Mesodermal cell (in vitro differentiated cells): ENCODE data around the gene PI16.

ENCODE experiments used
- H3K27ac ChIP-seq: 2 replicates; pipeline ENCODE4 v1.7.0; 2013; ENCODE audit warnings: mild to moderate bottlenecking, low read depth, low read length, moderate library complexity; ENCODE audit not compliant: severe bottlenecking
- H3K36me3 ChIP-seq: 2 replicates; pipeline ENCODE4 v1.7.1; 2013; ENCODE audit warnings: mild to moderate bottlenecking, low read length, moderate library complexity; ENCODE audit not compliant: control insufficient read depth, insufficient read depth
- H3K4me1 ChIP-seq: one replicate; pipeline ENCODE4 v1.7.1; 2013; ENCODE audit warnings: mild to moderate bottlenecking, low read length; ENCODE audit not compliant: insufficient read depth, control insufficient read depth, poor library complexity, severe bottlenecking
- H3K4me3 ChIP-seq: 2 replicates; pipeline ENCODE4 v1.7.0; 2013; ENCODE audit warnings: low read length, control low read depth, mild to moderate bottlenecking; ENCODE audit not compliant: insufficient read depth, poor library complexity, severe bottlenecking; ENCODE audit errors: extremely low read depth
- H3K9me3 ChIP-seq: 2 replicates; pipeline ENCODE4 v1.7.1; 2013; ENCODE audit warnings: mild to moderate bottlenecking, low read length, moderate library complexity; ENCODE audit not compliant: control insufficient read depth
- WGBS, 2 experiments: methylation state at CpG; one replicate each; pipeline ENCODE4 v1.1.5; 2013; ENCODE audit warnings: missing lambda C conversion rate in 2 of 2; ENCODE audit not compliant: insufficient coverage in 2 of 2; 5-methylcytosine and 5-hydroxymethylcytosine counted together

The PI16 gene

GRCh38 chr6:36916126-36916525, 38.4 kb upstream of the PI16 start:
- Histone ChIP-seq H3K4me3 (no peak overlapping the region), H3K36me3 (peaks cover 31% of the 10 kb centered on the region), H3K27ac (no peak overlapping the region), H3K9me3 (no peaks in the 10 kb centered on the region), H3K4me1 (peaks cover 37% of the 10 kb centered on the region)
- WGBS, 2 experiments = 100% methylated on average over 1 of the region's 2 CpGs; no CpG with 5 or more reads in 1 of the 2 experiments

DNA sequence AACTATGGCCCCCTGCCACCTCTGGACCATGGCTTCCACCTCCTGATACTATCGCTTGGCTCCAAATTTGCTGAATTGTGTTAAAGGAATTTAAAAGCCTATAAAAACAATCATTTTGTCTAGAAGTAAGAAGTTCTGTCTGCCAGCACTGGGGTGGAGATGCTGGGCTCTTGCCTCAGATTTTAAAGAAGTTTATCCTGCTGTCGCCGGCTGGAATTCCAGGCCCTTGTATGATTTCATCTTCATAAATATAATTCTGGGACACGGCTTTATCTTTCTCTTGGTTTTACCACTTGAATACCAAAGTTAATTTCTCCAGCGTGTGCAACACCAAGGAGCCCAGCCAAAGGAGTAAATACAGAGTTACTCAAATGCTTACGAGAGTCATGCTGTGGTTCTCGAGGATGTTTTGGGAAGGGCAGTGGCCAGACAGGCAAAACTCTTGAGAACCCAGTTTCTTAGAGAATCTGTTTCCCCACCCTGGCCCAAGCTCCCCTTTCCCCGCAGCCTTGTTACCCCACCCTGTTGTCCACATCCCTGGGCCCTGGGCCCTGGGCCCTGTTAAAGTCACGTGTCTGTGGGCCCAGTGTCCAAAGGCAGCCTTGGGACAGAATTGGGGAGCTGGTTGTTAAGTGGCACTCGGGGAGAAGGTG, 36.9 kb upstream of the PI16 start:
- H3K36me3 ChIP-seq = peaks cover 33% of the 10 kb centered on the region
- peaks cover 27% of the 10 kb centered on the region for H3K4me1 ChIP-seq
- H3K9me3 ChIP-seq = no peaks in the 10 kb centered on the region
- H3K27ac ChIP-seq = no peak overlapping the region
- 94 to 97% methylated on average over 4 to 7 of the region's 10 CpGs for WGBS, 2 experiments
- H3K4me3 ChIP-seq = no peak overlapping the region

- H3K4me1 ChIP-seq = peaks cover 31% of the 10 kb centered on the region
- peaks cover 37% of the 10 kb centered on the region for H3K36me3 ChIP-seq
- H3K27ac ChIP-seq = no peak overlapping the region
- 93 to 100% methylated on average over 2 to 3 of the region's 4 CpGs for WGBS, 2 experiments
- H3K9me3 ChIP-seq = no peaks in the 10 kb centered on the region
- no peak overlapping the region for H3K4me3 ChIP-seq
These were observed 34.5 kb upstream of the PI16 start for GRCh38 chr6:36920049-36920448.

- 83 to 90% methylated on average over 2 to 4 of the region's 5 CpGs for WGBS, 2 experiments
These were observed 34.0 kb upstream of the PI16 start for GRCh38 chr6:36920546-36920945.

DNA sequence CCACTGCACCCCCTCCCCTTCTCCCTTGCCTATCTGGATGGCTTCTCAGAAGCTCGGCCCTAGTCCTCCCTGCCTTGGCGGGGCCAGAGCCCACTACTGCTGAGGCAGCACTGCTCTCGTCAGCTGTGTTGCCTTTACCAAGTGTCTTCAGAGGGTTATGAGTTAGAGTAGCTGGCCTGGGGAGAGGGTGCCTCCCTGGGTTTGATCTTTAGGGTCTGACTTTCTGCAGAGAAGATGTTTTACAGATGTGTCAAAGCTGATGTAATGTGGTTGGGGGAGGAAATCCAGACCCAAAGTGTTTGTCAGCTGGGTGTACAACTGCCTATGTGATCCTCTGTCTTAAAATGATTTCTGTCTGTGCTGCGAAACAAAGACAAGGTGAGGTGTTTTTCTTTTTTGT, 30.4 kb upstream of the PI16 start:
- peaks cover 43% of the 10 kb centered on the region for H3K4me1 ChIP-seq

More at GRCh38 chr6:36920546-36920945, 34.0 kb upstream of the PI16 start:
- Histone ChIP-seq H3K27ac (no peak overlapping the region), H3K9me3 (no peaks in the 10 kb centered on the region), H3K36me3 (peaks cover 32% of the 10 kb centered on the region), H3K4me1 (peaks cover 31% of the 10 kb centered on the region), H3K4me3 (no peak overlapping the region)

GRCh38 chr6:36924778-36925374, 29.7 kb upstream of the PI16 start:
- no peaks in the 10 kb centered on the region for H3K9me3 ChIP-seq
- H3K27ac ChIP-seq = no peak overlapping the region
- H3K4me1 ChIP-seq = peaks cover 35% of the 10 kb centered on the region
- H3K4me3 ChIP-seq = no peak overlapping the region
- peaks cover 16% of the 10 kb centered on the region for H3K36me3 ChIP-seq
- WGBS, 2 experiments = 83 to 92% methylated on average over 5 of the region's 5 CpGs

More for the DNA sequence above, 30.4 kb upstream of the PI16 start:
- H3K27ac ChIP-seq = no peak overlapping the region
- no peak overlapping the region for H3K4me3 ChIP-seq
- H3K36me3 ChIP-seq = peaks cover 16% of the 10 kb centered on the region
- WGBS, 2 experiments = 90 to 100% methylated on average over 1 to 2 of the region's 4 CpGs
- no peaks in the 10 kb centered on the region for H3K9me3 ChIP-seq

GRCh38 chr6:36925809-36926208, 28.7 kb upstream of the PI16 start:
- 71 to 100% methylated on average over 1 of the region's 4 CpGs for WGBS, 2 experiments
- H3K4me1 ChIP-seq = peaks cover 32% of the 10 kb centered on the region

GRCh38 chr6:36926708-36927513, 27.6 kb upstream of the PI16 start:
- H3K27ac ChIP-seq = no peak overlapping the region
- H3K4me1 ChIP-seq = peaks cover 32% of the 10 kb centered on the region
- 85 to 89% methylated on average over 7 to 9 of the region's 10 CpGs for WGBS, 2 experiments
- no peaks in the 10 kb centered on the region for H3K9me3 ChIP-seq
- peaks cover 11% of the 10 kb centered on the region for H3K36me3 ChIP-seq
- no peak overlapping the region for H3K4me3 ChIP-seq

More at GRCh38 chr6:36925809-36926208, 28.7 kb upstream of the PI16 start:
- Histone ChIP-seq H3K36me3 (peaks cover 16% of the 10 kb centered on the region), H3K27ac (no peak overlapping the region), H3K4me3 (no peak overlapping the region), H3K9me3 (no peaks in the 10 kb centered on the region)

DNA sequence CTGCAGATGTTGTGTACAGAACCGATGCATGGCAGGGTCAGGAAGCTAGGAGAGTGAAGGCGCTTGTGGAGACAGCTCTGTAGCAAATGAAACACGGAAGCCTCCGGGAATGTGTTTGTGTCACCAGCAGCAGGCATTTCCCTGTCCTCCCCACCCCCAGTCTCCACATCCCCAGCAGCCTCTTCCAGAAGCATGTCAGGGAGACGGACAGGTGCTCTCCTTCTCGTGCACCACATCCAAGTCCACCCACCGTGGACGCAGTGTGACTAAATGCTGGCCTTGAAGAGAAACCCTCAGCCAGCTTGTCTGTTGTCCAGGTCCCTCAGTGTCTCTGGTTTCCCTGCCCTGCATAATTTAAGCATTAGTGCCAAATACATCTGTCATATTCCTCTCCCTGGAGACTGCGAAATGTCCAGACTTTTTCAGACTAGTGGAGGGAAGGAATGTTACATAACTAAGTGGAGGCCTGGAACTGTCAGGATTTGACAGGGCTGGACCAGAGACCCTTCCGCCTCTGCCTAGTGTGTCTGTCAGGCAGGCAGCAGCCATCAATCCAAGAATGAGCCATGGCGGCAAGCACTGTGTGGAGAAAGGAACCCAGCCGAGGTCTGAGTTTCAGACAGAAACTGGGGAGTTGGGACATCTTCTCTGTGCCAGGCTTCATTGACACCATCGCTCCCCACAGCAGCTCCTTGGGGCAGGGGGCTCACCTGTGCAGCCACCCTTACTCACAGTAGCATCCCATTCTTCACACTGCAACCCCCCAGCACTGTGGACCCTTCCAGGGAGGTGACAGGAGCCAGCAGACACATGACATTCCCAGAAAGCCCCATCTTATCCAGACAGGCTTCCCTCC, 26.6 kb upstream of the PI16 start:
- peaks cover 11% of the 10 kb centered on the region for H3K36me3 ChIP-seq
- H3K4me1 ChIP-seq = peaks cover 32% of the 10 kb centered on the region
- H3K27ac ChIP-seq = no peak overlapping the region
- no peaks in the 10 kb centered on the region for H3K9me3 ChIP-seq
- WGBS, 2 experiments = 90 to 92% methylated on average over 10 to 11 of the region's 13 CpGs
- H3K4me3 ChIP-seq = no peak overlapping the region

DNA sequence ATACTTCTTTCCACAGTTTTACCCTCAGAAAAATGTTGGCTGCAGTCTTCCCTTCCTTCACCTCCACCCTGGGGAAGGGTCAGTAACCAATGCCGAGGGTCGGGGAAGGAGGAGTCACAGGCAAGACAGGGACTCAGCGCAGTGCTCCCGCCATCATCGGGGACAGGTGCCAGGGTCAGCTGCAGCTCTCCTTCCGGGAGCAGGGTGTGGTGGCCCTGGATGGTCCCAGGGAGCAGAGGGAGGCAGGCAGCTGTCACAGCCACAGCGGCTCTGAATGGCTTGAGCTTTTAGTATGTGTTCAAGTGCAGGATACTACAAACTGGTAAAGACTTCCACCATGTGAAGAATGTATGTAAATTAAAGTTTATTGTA, 26.0 kb upstream of the PI16 start:
- Histone ChIP-seq H3K4me3 (no peak overlapping the region), H3K4me1 (peaks cover 28% of the 10 kb centered on the region), H3K36me3 (peaks cover 6% of the 10 kb centered on the region), H3K9me3 (no peaks in the 10 kb centered on the region), H3K27ac (no peak overlapping the region)
- 85 to 86% methylated on average over 5 to 7 of the region's 7 CpGs for WGBS, 2 experiments
